Trophoblast cell (in vitro differentiated cells and primary cell): ENCODE results near the gene TRMU.

ENCODE experiments used
- DNase-seq, 2 donors: peaks; one replicate each; pipeline ENCODE4 v3.0.0-alpha.2; 2016
- H2AFZ ChIP-seq: 2 replicates; pipeline ENCODE4 v1.6.1; 2013; ENCODE audit warnings: low read length, moderate library complexity, mild to moderate bottlenecking; ENCODE audit not compliant: insufficient read depth, poor library complexity
- H2AK5ac ChIP-seq: 2 replicates; pipeline ENCODE4 v1.6.1; 2013; ENCODE audit warnings: mild to moderate bottlenecking, low read length
- H2BK120ac ChIP-seq: 2 replicates; pipeline ENCODE4 v1.6.1; 2013; ENCODE audit warnings: low read length, mild to moderate bottlenecking, moderate library complexity; ENCODE audit not compliant: insufficient read depth, poor library complexity
- H2BK12ac ChIP-seq: 2 replicates; pipeline ENCODE4 v1.6.1; 2013; ENCODE audit warnings: mild to moderate bottlenecking, low read length, moderate library complexity
- H2BK5ac ChIP-seq: 2 replicates; pipeline ENCODE4 v1.6.1; 2013; ENCODE audit warnings: low read length, low read depth, moderate library complexity, mild to moderate bottlenecking; ENCODE audit not compliant: poor library complexity
- H3K14ac ChIP-seq: 2 replicates; pipeline ENCODE4 v1.6.1; 2013; ENCODE audit warnings: mild to moderate bottlenecking, low read length
- H3K18ac ChIP-seq: 2 replicates; pipeline ENCODE4 v1.6.1; 2013; ENCODE audit warnings: mild to moderate bottlenecking, low read length
- H3K23ac ChIP-seq: 2 replicates; pipeline ENCODE4 v1.6.1; 2013; ENCODE audit warnings: low read length
- H3K27ac ChIP-seq: 2 replicates; pipeline ENCODE4 v1.5.1; 2013; ENCODE audit warnings: low read depth, mild to moderate bottlenecking, inconsistent platforms, low read length, moderate library complexity
- H3K27me3 ChIP-seq: 2 replicates; pipeline ENCODE4 v1.6.1; 2013; ENCODE audit warnings: inconsistent platforms, mild to moderate bottlenecking, low read length, moderate library complexity; ENCODE audit not compliant: insufficient read depth
- H3K36me3 ChIP-seq, 2 experiments: 1 replicate in 1 of 2; 2 replicates in 1 of 2; pipeline ENCODE4 v1.6.1; 2013; ENCODE audit warnings: low read length in 2 of 2, mild to moderate bottlenecking in 2 of 2, moderate library complexity in 1 of 2; ENCODE audit not compliant: insufficient read depth in 2 of 2, control insufficient read depth in 1 of 2
- H3K4ac ChIP-seq: 2 replicates; pipeline ENCODE4 v1.6.1; 2013; ENCODE audit warnings: low read depth, mild to moderate bottlenecking, low read length, moderate library complexity
- H3K4me1 ChIP-seq, 2 experiments: 1 replicate in 1 of 2; 2 replicates in 1 of 2; pipeline ENCODE4 v1.6.1; 2013; ENCODE audit warnings: low read length in 2 of 2, mild to moderate bottlenecking in 2 of 2, moderate library complexity in 1 of 2; ENCODE audit not compliant: insufficient read depth in 2 of 2, control insufficient read depth in 1 of 2
- H3K4me2 ChIP-seq: 2 replicates; pipeline ENCODE4 v1.6.1; 2013; ENCODE audit warnings: inconsistent platforms, mild to moderate bottlenecking, low read length, moderate library complexity
- H3K4me3 ChIP-seq: 2 replicates; pipeline ENCODE4 v1.5.1; 2013; ENCODE audit warnings: mild to moderate bottlenecking, low read depth, low read length, inconsistent platforms
- H3K79me1 ChIP-seq: one replicate; pipeline ENCODE4 v1.6.1; 2013; ENCODE audit warnings: low read length
- H3K79me2 ChIP-seq: 2 replicates; pipeline ENCODE4 v1.6.1; 2013; ENCODE audit warnings: low read length, mild to moderate bottlenecking; ENCODE audit not compliant: control insufficient read depth, insufficient read depth, poor library complexity
- H3K9ac ChIP-seq: 2 replicates; pipeline ENCODE4 v1.6.1; 2013; ENCODE audit warnings: mild to moderate bottlenecking, low read length
- H3K9me3 ChIP-seq: 2 replicates; pipeline ENCODE4 v1.6.1; 2013; ENCODE audit warnings: low read depth, mild to moderate bottlenecking, control low read depth, inconsistent platforms, low read length; ENCODE audit not compliant: insufficient read depth
- H4K12ac ChIP-seq: 2 replicates; pipeline ENCODE4 v1.6.1; 2013; ENCODE audit warnings: low read depth, mild to moderate bottlenecking, low read length, moderate library complexity
- H4K8ac ChIP-seq: 2 replicates; pipeline ENCODE4 v1.6.1; 2013; ENCODE audit warnings: low read depth, mild to moderate bottlenecking, low read length, moderate library complexity
- H4K91ac ChIP-seq: one replicate; pipeline ENCODE4 v1.6.1; 2013; ENCODE audit warnings: low read depth, mild to moderate bottlenecking, low read length, moderate library complexity
- WGBS: extraction: QIAGEN DNeasy Blood & Tissue Kit; methylation state at CpG from one replicate; pipeline ENCODE4 v1.1.7; 2013; ENCODE audit warnings: missing lambda C conversion rate; ENCODE audit not compliant: insufficient read length, insufficient coverage; ENCODE audit errors: extremely low coverage; 5-methylcytosine and 5-hydroxymethylcytosine counted together

Gene TRMU

DNA sequence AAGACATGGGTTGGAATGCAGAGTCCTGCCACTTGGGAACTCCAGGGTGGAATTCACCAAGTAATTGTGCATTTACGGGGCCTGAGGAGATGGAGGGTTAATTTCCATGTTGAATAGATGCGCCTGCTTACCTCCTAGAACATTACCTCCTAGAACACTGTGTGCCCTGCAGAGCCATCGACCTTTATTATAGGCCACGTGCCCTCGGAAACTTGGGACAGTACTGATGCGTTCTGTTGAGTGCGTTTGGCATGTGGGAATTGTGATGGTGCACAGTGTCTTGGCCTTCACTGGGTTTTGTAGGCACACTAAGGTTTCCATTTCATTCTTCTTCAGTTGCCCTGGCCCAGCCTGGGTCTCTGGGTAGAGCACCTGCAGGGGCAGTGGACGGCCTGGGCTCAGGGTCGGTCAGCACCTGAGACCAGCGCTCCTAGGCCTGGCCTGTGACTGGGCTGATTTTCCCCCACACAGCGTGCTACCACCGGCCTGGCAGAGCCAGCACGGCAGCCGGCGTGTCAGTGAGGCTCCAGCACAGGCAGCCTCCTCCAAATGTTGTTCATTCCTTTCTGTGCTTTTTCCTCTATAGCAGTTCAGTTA is 12.7 kb downstream of the TRMU start:
- Histone ChIP-seq H3K4me2 (no peak overlapping the region), H2BK5ac (no peak overlapping the region), H3K36me3 (peaks cover 75 to 86% of the 10 kb centered on the region in 2 experiments), H2BK120ac (no peak overlapping the region), H3K18ac (no peak overlapping the region), H3K9me3 (peaks cover 2% of the 10 kb centered on the region), H2BK12ac (peak overlapping the region; percentile 19), H4K91ac (no peak overlapping the region), H3K4me3 (no peak overlapping the region), H3K79me2 (no peaks in the 10 kb centered on the region), H3K4ac (no peak overlapping the region), H3K4me1 (no peaks in the 10 kb centered on the region), H3K79me1 (no peaks in the 10 kb centered on the region), H3K27ac (no peak overlapping the region), H4K12ac (no peak overlapping the region), H3K9ac (no peak overlapping the region), H2AK5ac (no peak overlapping the region), H4K8ac (no peak overlapping the region), H3K14ac (no peak overlapping the region), H2AFZ (peak overlapping the region; percentile 27), H3K23ac (no peak overlapping the region), H3K27me3 (no peaks in the 10 kb centered on the region)
- no CpG with 5 or more reads among the region's 15 CpGs for WGBS
- no peak for DNase-seq

DNA sequence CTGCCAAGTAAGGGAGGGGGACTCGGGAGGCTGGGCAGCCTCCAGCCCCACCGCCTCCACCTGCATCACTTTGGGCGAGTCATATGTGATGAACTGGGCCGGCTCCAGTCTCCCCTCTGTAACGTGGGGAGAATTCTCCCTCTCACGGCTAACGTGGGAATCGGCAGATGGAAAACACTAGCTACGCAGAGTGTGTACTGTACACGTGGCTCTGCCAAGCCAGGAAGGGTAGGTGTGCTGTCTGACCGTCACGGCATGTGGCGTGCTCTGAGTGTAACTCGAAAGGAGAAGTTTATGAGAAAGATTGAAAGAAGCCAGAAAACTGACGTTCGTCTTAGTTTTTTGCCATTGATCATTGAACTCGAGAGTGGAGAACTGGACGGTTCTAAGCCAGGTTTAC is 13.7 kb downstream of the TRMU start:
- H2AK5ac ChIP-seq = no peak overlapping the region
- H3K4ac ChIP-seq = no peak overlapping the region
- no peaks in the 10 kb centered on the region for H3K79me2 ChIP-seq
- no peak overlapping the region for H4K91ac ChIP-seq
- H3K9me3 ChIP-seq = peaks cover 2% of the 10 kb centered on the region
- no peak overlapping the region for H3K4me2 ChIP-seq
- peaks cover 78 to 88% of the 10 kb centered on the region in 2 experiments for H3K36me3 ChIP-seq
- no CpG with 5 or more reads among the region's 18 CpGs for WGBS
- H2BK5ac ChIP-seq = no peak overlapping the region
- H3K14ac ChIP-seq = no peak overlapping the region
- H3K79me1 ChIP-seq = no peaks in the 10 kb centered on the region
- H4K8ac ChIP-seq = no peak overlapping the region
- no peak for DNase-seq
- no peak overlapping the region for H2BK12ac ChIP-seq
- H3K27ac ChIP-seq = no peak overlapping the region
- no peak overlapping the region for H3K4me3 ChIP-seq
- no peaks in the 10 kb centered on the region for H3K4me1 ChIP-seq
- H2BK120ac ChIP-seq = no peak overlapping the region
- no peaks in the 10 kb centered on the region for H3K27me3 ChIP-seq
- no peak overlapping the region for H3K9ac ChIP-seq
- no peak overlapping the region for H3K18ac ChIP-seq
- H4K12ac ChIP-seq = no peak overlapping the region
- no peak overlapping the region for H3K23ac ChIP-seq
- H2AFZ ChIP-seq = no peak overlapping the region

DNA sequence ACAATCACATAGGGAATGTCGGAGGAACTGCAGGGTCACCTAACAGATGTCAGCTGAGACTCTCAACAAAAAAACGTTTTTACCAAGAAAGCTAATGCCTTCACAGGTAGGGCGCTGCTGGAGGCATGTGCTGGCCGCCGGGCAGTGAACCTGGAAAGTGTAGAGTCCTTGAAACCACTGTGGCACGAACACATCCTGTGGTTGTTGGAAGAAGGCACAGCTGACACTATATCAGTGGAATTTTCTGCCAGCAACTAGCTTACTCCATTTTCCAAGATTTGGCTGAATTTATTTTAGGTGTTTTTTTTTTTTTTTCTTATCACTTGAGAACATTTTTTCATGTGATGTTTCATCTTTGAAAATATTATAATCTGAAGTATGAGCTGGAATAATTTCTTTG is 14.2 kb downstream of the TRMU start:
- DNase-seq = no peak
- no peak overlapping the region for H3K18ac ChIP-seq
- H2BK120ac ChIP-seq = no peak overlapping the region

DNA sequence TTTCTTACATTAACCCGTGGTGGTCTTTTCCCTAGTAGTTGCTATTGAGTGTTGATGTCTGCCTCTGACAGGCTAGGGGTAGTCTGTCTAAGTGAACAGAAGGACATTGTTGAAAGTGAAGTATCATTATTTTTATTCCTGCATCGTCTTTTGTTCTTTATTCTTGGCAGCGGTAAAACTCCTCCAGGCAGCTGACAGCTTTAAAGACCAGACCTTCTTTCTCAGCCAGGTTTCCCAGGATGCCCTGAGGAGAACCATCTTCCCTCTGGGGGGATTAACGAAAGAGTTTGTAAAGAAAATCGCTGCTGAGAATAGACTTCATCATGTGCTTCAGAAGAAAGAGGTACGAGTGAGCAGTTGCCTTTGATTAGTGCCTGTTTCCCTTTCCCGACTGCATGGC is 14.6 kb downstream of the TRMU start:
- no peak overlapping the region for H3K9ac ChIP-seq
- H3K18ac ChIP-seq = no peak overlapping the region
- no peak overlapping the region for H3K4ac ChIP-seq
- H4K12ac ChIP-seq = no peak overlapping the region
- WGBS = no CpG with 5 or more reads among the region's 7 CpGs
- no peaks in the 10 kb centered on the region for H3K4me1 ChIP-seq
- no peaks in the 10 kb centered on the region for H3K79me1 ChIP-seq
- H3K27ac ChIP-seq = no peak overlapping the region
- DNase-seq = no peak
- H2AFZ ChIP-seq = no peak overlapping the region
- no peak overlapping the region for H2BK120ac ChIP-seq
- no peak overlapping the region for H3K4me3 ChIP-seq
- H3K79me2 ChIP-seq = no peaks in the 10 kb centered on the region
- peaks cover 81 to 89% of the 10 kb centered on the region in 2 experiments for H3K36me3 ChIP-seq
- no peak overlapping the region for H3K4me2 ChIP-seq
- no peak overlapping the region for H4K8ac ChIP-seq
- no peak overlapping the region for H2AK5ac ChIP-seq
- H3K14ac ChIP-seq = no peak overlapping the region
- no peak overlapping the region for H4K91ac ChIP-seq
- peaks cover 2% of the 10 kb centered on the region for H3K9me3 ChIP-seq
- no peaks in the 10 kb centered on the region for H3K27me3 ChIP-seq
- no peak overlapping the region for H2BK5ac ChIP-seq
- no peak overlapping the region for H3K23ac ChIP-seq
- H2BK12ac ChIP-seq = no peak overlapping the region

More for the DNA sequence above, 14.2 kb downstream of the TRMU start:
- Histone ChIP-seq H3K4me2 (no peak overlapping the region), H2BK5ac (no peak overlapping the region), H3K4me1 (no peaks in the 10 kb centered on the region), H2BK12ac (no peak overlapping the region), H3K36me3 (peaks cover 78 to 87% of the 10 kb centered on the region in 2 experiments), H3K23ac (no peak overlapping the region), H3K9me3 (peaks cover 2% of the 10 kb centered on the region), H3K4ac (no peak overlapping the region), H3K79me2 (no peaks in the 10 kb centered on the region), H3K9ac (no peak overlapping the region), H4K91ac (no peak overlapping the region), H3K27me3 (no peaks in the 10 kb centered on the region), H3K27ac (no peak overlapping the region), H3K14ac (no peak overlapping the region), H4K8ac (no peak overlapping the region), H2AFZ (no peak overlapping the region), H2AK5ac (no peak overlapping the region), H3K4me3 (no peak overlapping the region), H4K12ac (no peak overlapping the region), H3K79me1 (no peaks in the 10 kb centered on the region)
- WGBS = no CpG with 5 or more reads among the region's 6 CpGs
